Right renal pelvis (tissue), 4 donors: Measurements from ENCODE around the gene FAM50A. TPM values are rescaled to one million over a fixed set of nuclear protein-coding genes. Genes with fewer than 3 reads are reported as not detected.
"Not testable (repeated sequence)": the region's sequence is repeated elsewhere in the genome, so short reads cannot be mapped to it uniquely, and the experiment has no call there.

Experiments
- DNase-seq, 4 donors: peaks; one replicate each; pipeline ENCODE4 v3.0.0-alpha.2; 2013; ENCODE audit warnings: low read depth in 4 of 4, low spot score in 3 of 4, missing footprints in 1 of 4
- polyA plus RNA-seq, 4 donors: library from polyadenylated mRNA; unstranded; fragments of 120-200 nt; gene quantifications; one replicate each; pipeline ENCODE4 v1.2.1, GENCODE V29; 2013; ENCODE audit not compliant: insufficient read length in 4 of 4

FAM50A gene, protein sequence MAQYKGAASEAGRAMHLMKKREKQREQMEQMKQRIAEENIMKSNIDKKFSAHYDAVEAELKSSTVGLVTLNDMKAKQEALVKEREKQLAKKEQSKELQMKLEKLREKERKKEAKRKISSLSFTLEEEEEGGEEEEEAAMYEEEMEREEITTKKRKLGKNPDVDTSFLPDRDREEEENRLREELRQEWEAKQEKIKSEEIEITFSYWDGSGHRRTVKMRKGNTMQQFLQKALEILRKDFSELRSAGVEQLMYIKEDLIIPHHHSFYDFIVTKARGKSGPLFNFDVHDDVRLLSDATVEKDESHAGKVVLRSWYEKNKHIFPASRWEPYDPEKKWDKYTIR
- polyA plus RNA-seq, result 10 to 100 TPM; 47.2 to 55.8 (median 51.6) TPM

GRCh38 chrX:154443992-154444754 lies at the start of gene FAM50A:
Gene FAM50A, plus strand, starts transcription at chrX:154444141. Its CDS starts 95 bp downstream, at chrX:154444236.
- no peak for DNase-seq

DNA sequence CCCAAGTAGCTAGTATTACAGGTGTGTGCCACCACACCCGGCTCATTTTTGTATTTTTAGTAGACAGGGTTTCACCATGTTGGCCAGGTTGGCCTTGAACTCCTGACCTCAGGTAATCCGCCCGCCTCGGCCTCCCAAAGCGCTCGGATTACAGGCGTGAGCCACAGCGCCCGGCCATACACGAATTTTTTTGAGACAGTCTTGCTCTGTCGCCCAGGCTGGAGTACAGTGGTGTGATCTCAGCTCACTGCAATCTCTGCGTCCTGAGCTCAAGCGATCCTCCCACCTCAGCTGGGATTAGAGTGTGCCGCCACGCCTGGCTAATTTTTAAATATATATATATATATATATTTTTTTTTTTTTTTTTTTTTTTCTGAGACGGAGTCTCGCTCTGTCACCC lies 47.6 kb upstream of the FAM50A start:
- DNase-seq, result not testable (repeated sequence)

- no peak for DNase-seq
Observed at GRCh38 chrX:154396973-154397887, 46.7 kb upstream of the FAM50A start.

GRCh38 chrX:154397888-154398667 lies 45.9 kb upstream of the FAM50A start, which contains the start of gene RPL10:
Gene RPL10, plus strand, starts transcription at chrX:154398377. Its CDS starts 143 bp downstream, at chrX:154398520.
- DNase-seq, result peak in 3 of 4 donors; percentile 82 to 83 (median 83)

DNA sequence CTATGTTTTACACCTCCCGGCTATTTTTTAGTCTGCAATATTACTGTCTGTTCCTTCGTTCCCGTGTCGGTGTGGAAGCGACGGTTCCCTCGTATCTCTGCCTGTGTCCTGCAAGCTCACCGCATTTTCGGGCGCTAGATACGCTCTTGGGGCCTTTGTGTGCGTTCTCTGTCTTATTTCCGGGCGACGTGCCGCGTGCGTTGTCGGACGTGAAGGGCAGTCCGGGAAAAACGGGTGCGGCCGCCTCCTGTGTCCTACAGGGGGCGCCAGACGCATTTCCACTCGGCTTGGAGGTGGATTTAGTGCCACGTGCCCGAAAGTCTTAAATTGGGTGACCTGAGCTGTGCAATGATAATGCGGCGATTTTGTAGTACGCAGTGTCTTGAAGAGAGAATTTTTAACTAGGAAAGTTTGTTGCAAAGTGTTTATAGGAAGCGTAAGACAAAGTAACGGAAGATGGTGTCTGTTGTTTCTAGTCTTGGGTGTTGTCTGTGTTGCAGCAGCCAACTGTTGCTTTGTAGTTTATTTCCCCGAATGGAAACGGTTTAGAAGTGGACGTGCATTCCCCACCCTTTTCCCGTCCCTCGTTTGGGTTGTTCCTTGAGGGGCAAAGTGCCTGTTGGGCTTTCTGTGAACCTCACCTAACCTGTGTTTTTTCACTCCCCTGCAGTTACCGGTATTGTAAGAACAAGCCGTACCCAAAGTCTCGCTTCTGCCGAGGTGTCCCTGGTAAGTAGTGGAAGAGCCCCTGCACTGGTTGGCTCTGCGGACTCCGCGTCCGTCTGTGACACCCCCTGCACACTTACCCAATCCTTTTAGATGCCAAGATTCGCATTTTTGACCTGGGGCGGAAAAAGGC lies 45.0 kb upstream of the FAM50A start:
- no peak for DNase-seq

GRCh38 chrX:154399527-154400368 lies 44.2 kb upstream of the FAM50A start:
- no peak for DNase-seq

- not testable (repeated sequence) for DNase-seq
Observed at GRCh38 chrX:154400369-154400817, 43.5 kb upstream of the FAM50A start.

DNA sequence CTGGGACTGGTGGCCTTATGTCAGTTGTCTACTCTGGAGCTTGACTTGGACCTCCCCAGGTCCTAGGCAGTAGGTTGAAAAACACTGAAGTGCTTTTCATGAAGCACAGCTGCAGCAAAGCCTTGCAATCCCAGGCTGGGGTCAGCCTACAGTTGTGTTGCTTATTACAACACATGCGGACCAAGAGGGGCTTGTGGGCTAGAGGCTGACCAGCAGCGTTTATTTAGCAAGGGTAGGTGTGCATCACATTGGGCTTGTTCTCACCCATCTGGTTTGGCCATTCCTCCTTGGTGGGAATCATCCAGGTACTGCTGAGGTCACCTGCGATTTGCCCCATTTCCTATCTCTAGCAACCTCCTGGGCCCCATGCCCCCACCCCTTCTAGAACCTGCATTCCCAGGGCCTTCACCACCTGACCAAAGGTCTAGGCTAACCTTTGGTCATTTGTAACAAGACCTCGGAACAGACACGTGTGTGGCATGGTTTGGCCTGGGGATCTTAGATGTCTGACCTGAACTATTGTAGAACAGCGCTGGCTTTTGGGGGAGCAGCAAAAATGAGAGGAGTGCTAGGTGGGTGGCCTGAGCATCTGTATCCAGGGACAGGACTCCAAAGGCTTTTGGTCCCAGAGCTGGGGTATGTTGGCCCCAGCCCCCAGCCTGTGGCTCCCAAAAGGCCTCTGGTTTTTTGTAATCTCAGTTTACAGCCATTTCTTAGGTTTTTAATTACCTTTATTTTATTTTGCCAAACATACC lies 42.7 kb upstream of the FAM50A start:
- DNase-seq, result no peak

DNA sequence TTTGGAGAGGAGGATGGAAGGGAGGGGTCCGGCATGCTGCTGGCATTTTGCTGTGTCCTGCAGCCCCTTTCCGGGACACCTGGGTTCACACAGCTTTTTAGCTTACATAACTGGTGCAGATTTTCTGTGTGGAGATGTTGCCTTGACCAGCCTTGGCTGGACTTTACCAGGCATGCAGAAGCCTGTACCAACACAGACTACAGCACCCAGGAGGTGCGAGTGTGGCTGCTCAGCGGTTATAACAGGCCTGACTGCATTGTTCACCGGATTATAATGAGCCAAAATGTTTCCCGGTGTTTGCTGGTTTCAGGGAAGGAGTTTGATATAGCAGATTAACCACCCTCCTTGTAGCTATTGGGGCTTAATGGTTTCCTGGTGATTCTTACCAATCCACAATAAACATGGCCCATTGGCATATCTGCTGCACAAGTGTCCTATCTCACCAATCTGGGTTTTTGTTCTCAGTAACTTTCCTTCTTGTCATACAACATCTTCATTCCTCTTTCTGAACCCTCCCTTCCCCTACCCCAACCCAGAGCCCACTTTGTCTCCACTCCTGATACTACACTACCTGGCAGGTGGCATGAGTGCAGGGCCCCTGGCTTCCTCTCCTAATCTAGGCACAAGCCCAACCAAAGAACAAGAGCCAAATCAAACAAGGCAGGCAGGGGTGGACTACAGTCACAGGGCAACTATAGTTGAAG lies 41.9 kb upstream of the FAM50A start:
- DNase-seq, result no peak

- DNase-seq, result no peak
Observed at GRCh38 chrX:154402622-154403127, 41.3 kb upstream of the FAM50A start.

DNA sequence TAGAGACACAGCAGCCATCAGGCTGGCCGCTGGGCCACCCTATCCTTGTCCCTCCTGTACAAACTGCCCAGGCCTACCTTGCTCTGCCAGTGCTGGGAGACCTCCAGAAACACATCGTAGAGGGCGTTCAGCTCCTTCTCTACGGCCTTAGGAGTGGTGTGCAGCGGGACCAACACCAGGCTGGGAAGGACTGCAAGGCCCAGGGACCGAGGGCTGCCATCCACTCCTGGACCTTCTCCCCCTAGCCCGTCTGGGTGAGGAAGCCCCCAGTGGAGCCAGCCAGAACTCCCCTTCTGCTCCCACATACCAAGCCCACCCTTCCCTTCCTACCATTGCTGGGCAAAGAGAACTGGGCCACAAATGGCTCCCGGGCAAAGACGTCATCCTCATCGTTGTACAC lies 40.7 kb upstream of the FAM50A start:
- no peak for DNase-seq

DNA sequence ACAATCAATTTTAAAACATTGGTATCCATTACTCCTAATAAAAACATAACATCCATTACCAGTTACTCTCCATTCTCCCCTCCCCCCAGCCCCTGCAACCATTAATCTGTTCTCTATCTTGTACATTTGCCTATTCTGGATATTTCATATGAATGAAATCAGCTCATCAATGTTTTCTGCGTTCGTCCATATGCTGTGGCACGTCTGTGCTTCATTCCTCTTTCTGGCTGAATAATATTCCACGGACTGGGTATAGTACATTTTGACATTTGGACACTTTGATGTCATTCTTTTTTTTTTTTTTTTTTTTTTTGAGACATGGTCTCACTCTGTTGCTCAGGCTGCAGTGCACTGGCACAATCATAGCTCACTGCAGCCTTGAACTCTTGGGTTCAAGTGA lies 40.1 kb upstream of the FAM50A start:
- DNase-seq, result no peak

DNA sequence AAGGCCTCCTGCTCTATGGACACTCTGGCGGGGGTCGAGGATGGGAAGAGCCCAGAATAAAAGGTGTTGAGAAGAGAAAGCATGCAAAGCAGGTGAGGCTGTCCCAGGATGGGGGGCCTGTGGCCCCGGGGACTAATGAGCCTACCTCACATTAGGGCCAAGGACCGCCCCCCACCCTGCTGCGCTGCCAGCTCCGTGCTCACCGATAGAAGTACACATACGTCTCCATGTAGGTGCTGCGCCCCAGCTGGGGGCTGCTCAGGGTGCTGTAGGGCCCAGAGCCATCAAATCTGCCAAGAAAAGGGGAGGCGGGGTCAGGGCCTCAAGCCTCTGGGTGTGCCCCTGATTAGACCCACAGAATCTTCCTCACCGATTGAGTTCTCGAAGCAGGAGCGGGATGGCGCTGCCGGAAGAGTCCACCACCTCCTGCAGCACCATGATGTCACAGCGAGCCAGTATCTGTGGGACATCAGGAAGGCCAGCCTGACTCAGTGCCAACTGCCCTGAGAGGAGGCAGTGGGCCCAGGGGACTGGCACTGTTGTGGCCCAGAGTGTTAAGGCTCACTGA lies 39.2 kb upstream of the FAM50A start:
- DNase-seq, result no peak

DNA sequence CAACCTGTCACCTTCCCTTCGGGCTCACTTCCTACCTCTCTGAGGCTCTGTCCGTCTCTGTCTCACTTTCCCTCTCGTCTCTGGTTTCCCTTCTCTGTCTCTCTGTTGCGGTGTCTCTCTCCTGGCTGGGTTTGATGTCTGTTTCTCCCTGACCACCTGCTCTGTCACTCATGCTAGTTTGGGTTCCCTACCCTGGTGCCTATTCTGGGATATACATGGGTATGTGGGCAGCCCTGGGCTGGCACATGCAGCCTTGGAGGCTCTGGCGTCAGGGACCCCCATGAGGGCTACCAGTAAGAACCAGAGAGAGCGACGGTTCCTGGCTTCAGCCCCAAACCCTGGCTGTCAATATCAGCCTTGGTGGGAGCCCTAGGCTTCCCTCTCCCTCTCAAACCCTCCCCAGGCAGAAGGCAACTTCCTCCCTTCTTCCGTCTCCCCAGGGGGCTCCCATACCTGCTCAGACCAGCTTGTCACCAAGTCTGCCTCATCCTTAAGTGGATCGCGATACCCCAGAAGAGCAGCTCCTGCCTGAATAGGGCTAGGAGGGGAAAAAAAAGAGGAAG lies 35.2 kb upstream of the FAM50A start:
- DNase-seq, result no peak

GRCh38 chrX:154409222-154409871 lies 34.6 kb upstream of the FAM50A start, which contains the start of gene DNASE1L1:
Gene DNASE1L1, minus strand, starts transcription at chrX:154409254. Its CDS starts 3,686 bp downstream, at chrX:154405568.
- DNase-seq, result no peak
